NCI-H446 (cell line): Measurements from ENCODE around the gene CDC26.
"Not testable (repeated sequence)": the region's sequence is repeated elsewhere in the genome, so short reads cannot be mapped to it uniquely, and the experiment has no call there.

Source experiments
- DNase-seq, 2 experiments: peaks; one replicate each; lab custom pipeline; 2025; lab: John Stamatoyannopoulos, UW

The CDC26 gene

GRCh38 chr9:113293285-113293878, 18.0 kb upstream of the CDC26 start:
- no peak for DNase-seq

GRCh38 chr9:113290052-113290607, 14.8 kb upstream of the CDC26 start:
- DNase-seq, result no peak

GRCh38 chr9:113289091-113289490, 13.7 kb upstream of the CDC26 start:
- no peak for DNase-seq

GRCh38 chr9:113281356-113281755, 6.0 kb upstream of the CDC26 start:
- no peak for DNase-seq

- DNase-seq, result no peak
Observed at GRCh38 chr9:113278840-113279239, 3.5 kb upstream of the CDC26 start.

- peak in 1 of 2 experiments; percentile 57 for DNase-seq
Observed at GRCh38 chr9:113274474-113275156, 757 bp downstream of the CDC26 start.

GRCh38 chr9:113269871-113270270, 5.5 kb downstream of the CDC26 start:
- DNase-seq, result no peak

- no peak for DNase-seq
Observed at GRCh38 chr9:113269355-113269754, 6.0 kb downstream of the CDC26 start.

- no peak for DNase-seq
Observed at GRCh38 chr9:113267911-113268566, 7.3 kb downstream of the CDC26 start.

- DNase-seq, result no peak
Observed at GRCh38 chr9:113266174-113266573, 9.2 kb downstream of the CDC26 start.

- no peak for DNase-seq
Observed at GRCh38 chr9:113261917-113262671, 13.3 kb downstream of the CDC26 start.

- DNase-seq, result no peak
Observed at GRCh38 chr9:113258282-113258681, 17.1 kb downstream of the CDC26 start.

GRCh38 chr9:113257863-113258262, 17.5 kb downstream of the CDC26 start:
- DNase-seq, result no peak

- DNase-seq, result no peak
Observed at GRCh38 chr9:113255438-113255837, 19.9 kb downstream of the CDC26 start.

GRCh38 chr9:113254991-113255390, 20.4 kb downstream of the CDC26 start:
- no peak for DNase-seq

GRCh38 chr9:113250807-113251206, 24.6 kb downstream of the CDC26 start:
- DNase-seq, result no peak

GRCh38 chr9:113249661-113250060, 25.7 kb downstream of the CDC26 start:
- not testable (repeated sequence) for DNase-seq

GRCh38 chr9:113247640-113248039, 27.7 kb downstream of the CDC26 start:
- no peak for DNase-seq

- no peak for DNase-seq
Observed at GRCh38 chr9:113246928-113247327, 28.4 kb downstream of the CDC26 start.

GRCh38 chr9:113245894-113246293, 29.5 kb downstream of the CDC26 start:
- no peak for DNase-seq

GRCh38 chr9:113244556-113244955, 30.8 kb downstream of the CDC26 start:
- DNase-seq, result no peak

- no peak for DNase-seq
Observed at GRCh38 chr9:113241161-113241560, 34.2 kb downstream of the CDC26 start.
